Activated CD8-positive, alpha-beta memory T cell treated with anti-CD3 and anti-CD28 coated beads, Interleukin-2, amount 50 U/mL, for 24 hours (primary cell): Measurements from ENCODE around the gene ANXA1.

Experiments used
- DNase-seq: peaks from one replicate; pipeline ENCODE4 v3.0.0-alpha.2; 2020; ENCODE audit errors: extremely low read depth

Gene ANXA1

DNA sequence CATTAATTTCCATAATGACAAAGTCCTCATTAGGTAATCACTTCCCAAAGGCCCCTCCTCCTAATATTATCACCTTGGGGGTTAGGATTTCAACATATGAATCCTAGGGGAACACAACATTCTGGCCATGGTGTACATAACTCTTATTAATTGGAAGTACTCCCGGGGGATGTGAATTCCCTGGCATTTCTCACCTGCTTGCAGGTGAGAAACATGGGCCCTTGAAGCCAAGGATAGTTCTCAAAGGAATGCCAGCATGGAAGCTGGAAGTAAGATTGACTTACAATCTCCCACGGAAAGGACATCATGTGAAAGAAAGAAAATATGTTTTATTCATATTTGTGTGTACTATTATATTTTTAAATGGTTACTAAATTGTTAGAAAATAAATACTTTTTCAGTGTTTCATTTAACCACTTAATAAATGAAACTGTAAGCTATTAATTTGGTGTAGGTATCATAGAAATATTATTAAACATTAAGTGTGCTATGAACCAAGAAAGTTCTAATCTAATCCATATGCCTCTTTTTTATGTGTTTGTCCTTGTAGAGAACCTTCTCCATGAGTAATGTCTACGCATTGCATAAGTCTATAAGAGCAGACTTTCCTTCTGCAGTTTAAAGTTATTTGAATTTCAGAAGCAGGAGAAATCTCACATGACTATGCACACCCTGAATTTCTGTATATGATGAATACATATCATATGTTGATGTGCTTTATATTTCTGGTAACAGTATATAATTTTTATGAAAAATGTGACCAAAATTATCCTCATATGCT, 59.4 kb downstream of the ANXA1 start:
- no peak for DNase-seq

- no peak for DNase-seq
These were observed 61.6 kb downstream of the ANXA1 start for GRCh38 chr9:73213300-73213699.

- no peak for DNase-seq
These were observed 63.6 kb downstream of the ANXA1 start for GRCh38 chr9:73215249-73215648.

DNA sequence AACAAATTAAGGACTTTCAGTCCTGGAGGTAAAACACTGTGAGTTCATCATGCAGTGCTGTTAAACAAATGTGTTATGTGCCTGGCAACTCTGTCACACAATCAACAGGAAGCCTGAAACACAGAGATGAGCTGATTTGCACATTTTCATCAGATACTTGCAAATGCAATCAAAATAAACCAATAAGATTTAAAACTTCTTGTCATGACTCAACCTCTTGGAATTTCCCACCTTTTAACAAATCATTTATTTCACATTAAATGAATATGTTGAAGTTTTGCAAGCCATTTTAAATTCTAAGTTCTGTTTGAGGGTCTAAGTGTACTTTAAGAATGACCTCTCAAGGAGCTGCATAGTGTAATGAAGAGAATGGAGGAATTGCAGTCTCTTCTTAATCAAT, 64.4 kb downstream of the ANXA1 start:
- no peak for DNase-seq
